GM18868 (cell line): ENCODE results near the gene STAT3.
"Not testable (repeated sequence)": the region's sequence is repeated elsewhere in the genome, so short reads cannot be mapped to it uniquely, and the experiment has no call there.

Experiments used
- ATAC-seq: cut with Tn5 transposase; IDR thresholded peaks from one replicate; pipeline ENCODE4 v1.9.1; 2021; ENCODE audit warnings: mild to moderate bottlenecking, moderate library complexity; ENCODE audit not compliant: unreplicated experiment

STAT3 gene

DNA sequence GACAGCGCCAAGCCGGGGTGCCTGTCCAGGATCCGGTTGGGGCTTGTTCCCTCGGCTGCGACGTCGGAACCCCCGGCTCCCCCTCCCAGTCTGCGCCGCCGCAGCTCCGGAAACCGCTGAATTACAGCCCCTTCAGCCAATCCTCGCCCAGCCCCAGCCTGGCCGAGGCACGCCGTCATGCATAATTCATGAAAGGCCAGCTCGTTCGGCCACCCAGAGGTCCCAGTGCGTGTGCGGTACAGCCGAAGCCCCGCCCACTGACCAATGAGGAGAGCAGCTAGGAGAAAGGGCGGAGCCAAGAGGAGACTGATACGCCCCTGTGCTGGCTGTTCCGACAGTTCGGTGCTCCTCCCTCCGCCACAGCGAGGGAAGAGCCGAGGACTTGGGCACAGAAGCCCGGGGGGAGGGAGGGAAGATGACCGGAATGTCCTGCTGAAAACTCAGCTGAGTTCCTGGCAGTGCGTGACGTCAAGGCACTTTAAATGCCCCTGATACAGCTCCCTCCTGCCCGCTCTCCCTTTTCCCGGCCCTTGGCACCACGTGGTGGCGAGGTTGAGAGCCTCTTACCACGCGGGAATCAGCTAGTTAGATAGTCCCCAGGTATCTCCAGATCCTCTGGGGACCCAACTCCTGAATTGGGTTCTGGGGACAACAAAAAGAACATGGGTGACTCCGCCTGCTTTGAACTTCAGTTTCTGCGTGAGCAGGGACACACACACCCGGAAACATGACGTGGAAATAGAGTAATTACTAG is at the start of gene STAT3:
TSS of gene STAT3 (minus strand) at position 62 of the 754 bp plus-strand sequence. CDS start 39,926 bp downstream, outside the sequence.
- peak; percentile 87 for ATAC-seq

DNA sequence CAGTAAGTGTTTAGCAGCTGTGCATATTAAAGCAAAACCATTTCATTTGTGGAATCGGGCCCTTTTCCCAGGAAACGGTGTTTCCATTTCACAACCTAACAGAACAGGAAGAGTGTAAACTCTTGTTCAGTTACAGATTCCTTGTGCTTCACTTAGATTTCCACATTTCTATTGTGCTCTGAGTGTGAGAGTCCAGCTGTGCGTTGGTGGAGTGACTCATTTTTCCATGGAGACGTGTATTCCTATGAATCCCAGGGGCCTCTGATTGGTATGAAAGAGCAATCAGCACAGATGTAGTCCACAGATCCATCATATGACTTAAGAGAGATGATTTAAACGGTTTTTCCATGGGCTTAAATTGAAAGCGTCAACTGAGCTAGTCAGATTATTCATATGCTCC is 48.1 kb upstream of the STAT3 start:
- no peak for ATAC-seq

DNA sequence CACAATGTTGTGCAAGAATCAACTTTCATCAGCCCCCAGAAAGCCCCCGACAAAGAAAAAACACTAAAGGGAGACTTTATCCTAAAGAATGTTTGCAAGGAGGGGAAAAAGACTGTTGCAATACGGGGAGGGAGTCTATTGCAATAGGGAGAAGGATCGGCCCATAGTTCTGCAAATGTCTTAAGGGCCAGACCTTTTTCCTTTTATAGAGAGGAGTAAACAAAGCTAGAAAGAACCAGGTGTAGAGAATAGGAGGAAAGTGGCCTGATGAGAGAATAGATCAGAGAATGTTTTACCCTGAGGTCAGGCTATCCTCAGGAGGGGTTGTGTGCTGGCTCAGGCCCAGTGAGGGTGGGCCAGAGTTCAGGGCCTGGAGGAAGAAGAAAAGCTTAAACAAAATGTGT is 43.5 kb upstream of the STAT3 start:
- no peak for ATAC-seq

DNA sequence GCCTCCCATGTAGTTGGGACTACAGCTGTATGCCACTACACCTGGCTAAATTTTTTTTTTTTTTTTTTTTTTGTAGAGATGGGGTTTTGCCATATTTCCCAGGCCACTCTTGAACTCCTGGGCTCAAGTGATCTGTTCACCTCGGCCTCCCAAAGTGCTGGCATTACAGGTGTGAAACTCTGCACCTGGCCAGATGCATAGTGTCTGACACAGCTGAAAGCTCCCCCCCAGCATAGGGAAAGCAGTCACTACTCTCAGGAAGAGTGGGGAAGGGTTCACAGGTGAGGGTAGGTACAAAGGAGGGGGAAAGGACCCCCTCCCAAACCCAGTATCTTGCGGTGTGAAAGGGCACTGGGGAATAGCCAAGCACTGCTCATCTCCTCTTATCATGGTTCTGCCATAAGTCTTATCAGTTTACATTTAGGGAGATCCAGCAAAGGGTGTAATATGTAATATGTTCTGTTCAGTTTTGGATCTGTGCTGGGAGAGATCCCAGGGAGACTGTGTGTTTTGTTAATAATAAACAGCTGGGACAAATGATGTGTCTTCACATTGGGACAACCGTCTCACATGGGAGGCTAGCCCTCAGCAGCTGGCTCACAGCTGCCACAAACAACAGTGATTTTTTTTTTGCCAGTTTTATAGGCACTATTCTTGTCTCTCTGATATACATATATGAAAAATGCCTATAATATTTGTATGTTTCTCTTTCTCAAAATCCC is 41.6 kb upstream of the STAT3 start:
- ATAC-seq = no peak

DNA sequence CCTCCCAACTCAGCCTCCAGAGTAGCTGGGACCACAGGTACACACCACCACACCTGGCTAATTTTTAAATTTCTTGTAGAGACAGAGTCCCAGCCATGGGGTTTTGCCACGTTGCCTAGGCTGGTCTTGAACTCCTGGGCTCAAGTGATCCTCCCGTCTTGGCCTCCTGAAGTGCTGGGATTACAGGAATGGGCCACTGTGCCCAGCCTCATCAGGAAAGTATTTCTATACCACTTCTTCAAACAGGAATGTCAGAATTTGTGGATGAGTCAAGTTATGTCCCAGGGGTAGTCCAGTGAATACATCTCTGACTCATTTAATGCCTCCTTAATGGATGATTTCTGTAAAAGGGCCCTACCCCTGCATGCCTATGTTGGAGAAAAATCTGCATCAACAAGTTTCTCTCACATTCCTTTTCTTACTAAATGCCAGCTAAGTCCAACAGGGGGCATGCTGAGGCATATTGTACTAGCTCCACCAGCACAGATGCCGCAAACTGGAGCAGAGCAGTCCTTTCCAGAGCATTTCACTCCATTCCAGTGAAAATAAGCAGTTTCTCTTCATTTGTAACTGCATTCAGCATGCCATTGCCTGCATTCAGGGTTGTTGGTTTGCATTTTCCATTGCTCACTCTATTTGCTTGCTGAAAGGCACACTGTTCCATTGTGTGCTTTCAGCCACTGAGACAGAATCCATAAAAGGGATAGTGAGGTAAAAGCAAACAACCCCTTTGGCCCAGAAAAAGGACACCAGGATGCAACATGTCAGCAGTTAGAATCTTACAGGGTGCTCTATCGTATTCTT is 40.1 kb upstream of the STAT3 start:
- ATAC-seq = no peak

DNA sequence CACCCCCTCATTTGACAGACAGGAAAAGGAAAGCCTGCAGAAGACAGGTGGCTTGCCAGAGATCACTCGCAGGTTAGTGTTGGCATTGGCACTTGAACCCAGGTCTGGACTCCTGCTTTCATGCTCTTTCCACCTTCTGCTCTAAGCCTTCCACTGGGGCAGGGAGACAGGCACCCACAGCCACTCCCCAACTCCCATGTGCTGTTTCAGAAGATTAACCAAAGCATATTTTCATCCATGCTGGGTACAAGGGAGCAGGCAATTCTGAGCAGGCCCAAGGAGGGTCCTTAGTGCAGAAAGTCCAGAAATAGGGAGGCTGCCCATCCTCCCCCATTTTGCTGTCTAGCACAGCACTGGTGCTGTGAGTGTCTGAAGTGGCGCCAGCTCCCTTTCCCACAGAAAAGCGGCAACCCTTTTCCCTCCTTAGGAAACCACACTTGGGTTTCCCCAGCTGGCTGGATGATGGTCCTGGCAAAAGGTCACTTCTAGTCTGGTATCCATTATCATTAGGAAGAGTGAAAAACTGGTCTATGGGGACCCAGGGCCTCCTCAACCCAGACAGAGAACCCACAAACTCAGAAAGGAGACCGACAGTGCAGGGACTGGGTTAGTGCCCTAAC is 36.9 kb upstream of the STAT3 start:
- no peak for ATAC-seq

DNA sequence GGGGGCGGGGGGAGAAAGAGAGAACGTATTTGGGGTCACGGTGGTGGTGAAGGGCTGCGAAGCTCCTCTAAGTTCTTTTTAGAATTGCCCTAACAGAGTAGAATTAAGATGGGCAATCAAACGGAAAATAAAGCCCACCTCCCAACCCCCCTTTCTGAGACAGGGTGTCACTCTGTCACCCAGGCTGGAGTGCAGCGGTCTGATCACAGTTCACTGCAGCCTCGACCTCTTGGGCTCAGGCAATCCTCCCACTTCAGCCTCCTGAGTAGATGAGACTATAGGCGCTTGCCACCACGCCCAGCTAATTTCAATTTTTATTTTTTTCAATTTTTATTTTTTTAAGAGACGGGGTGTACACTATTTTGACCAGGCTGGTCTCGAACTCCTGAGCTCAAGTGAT is 35.5 kb upstream of the STAT3 start:
- no peak for ATAC-seq

DNA sequence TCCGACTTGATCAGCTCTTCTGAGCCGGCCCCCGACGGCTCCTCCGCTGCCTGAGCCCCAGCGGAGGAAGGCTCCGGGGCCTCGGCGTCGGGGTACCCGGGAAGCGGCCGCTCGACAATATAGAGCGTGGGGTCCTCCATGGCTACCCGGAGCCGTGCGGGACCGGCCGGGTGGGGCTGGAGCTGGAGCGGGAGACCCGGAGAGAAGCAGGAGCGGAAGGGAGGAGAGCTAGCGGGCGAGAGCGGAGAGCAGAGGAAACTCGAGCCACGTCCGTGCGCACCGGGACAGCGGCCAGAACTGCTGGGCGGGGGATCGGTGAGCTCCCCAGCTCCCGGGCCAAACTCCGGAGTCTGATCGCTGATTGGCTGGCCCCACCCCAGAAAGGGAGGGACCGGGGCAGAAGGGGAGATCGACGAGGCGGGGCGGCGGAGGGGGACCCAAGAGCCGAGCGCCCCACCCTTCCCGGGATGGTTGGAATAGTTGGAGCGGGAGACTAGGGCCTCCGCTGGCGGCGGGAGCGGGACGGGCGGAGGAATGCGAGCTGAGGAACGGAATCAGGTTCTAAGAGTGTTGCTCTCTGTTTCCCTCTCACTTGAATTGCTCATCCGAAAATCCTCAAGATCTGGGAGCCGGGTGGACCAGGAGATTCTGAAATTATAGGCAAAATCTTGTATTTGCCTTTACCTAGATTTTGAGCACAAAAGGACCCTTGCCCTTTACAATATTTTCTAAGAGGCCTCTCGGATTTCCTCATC is 34.9 kb upstream of the STAT3 start, which contains the start of gene CAVIN1:
TSS of gene CAVIN1 (minus strand) at position 299 of the 755 bp plus-strand sequence. CDS start at position 140, 159 bp downstream.
- no peak for ATAC-seq

DNA sequence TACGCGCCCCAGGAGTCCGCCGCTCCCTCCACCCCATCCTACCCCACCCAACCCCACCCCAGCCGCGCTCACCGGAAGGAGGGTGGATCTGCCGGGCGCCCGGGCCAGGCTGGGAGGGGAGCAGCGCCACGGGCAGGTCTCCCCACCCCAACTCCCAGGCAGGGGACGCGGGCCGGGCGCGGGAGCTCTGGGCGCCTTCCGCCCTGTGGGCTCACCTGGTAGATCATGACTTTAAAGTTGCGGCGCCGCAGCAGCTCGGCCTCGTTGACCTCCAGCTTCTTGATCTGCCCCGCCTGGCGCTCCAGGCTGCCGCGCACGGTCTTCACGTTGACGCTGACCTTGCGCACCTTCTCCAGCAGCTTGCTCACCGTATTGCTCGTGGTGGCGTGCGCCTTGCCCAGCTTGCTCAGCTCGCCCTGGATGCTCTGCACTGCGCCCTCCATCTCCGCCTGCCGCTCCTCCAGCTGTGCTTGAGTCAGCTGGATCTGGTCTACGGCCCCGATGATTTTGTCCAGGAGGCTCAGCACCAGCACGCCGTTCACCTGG is 34.2 kb upstream of the STAT3 start:
- no peak for ATAC-seq

DNA sequence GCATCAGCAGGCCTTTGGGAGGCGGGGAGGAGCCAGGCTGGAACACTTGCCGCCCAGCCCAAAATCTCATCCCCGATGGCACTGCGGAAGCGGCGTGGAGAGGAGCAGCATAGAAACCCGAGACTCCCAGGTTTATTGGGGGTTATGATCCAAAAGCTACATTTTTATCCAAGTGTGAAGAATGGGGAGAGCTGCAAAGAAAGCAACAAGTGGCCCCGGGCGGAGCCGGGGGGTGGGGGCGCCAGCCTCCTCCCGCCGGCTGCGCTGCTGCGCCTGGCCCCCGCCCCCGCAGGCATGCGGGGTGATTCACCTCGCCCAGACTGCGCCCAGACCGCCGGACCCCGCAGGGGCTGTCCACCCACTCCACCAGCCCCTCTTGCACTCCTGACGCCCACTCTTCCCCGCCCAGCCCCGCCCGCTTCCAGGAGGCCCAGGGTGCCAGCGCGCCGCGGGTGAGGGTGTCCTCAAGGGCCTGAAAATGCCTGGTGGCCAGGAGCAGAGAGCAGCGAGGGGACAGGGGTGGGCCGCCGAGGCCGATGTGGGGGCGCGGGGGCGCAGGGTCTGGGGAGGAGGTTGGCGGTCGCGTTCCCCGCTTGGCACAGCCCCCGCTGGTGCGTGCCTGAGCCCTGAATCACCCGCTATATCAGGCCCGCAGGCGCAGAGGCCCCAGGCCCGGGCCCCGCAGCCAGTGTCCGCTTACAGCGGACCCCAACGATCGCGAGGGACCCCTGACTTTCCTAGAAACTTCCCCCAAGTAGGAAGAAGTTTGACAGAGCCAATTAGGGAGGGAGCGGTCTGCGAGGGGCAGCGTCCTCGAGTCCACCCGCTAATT is 33.5 kb upstream of the STAT3 start:
- ATAC-seq = no peak

DNA sequence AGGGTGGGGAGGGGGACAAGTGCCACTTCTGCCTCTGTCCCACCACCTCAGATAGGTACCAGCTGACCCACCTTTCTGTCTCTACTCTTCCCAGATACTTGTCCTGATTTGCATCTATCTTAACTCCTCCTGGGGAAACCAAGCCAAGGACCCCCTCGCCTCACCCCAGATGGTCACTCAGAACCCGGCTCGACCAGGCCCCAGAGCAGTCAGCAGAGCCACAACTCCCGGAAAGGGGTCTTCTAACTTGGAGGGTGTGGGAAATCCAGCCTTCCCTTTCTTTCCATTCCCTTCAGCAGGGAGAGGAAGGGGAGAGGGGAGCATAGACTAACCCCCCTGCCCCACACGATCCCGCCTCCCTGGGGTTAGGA is 32.9 kb upstream of the STAT3 start:
- no peak for ATAC-seq

DNA sequence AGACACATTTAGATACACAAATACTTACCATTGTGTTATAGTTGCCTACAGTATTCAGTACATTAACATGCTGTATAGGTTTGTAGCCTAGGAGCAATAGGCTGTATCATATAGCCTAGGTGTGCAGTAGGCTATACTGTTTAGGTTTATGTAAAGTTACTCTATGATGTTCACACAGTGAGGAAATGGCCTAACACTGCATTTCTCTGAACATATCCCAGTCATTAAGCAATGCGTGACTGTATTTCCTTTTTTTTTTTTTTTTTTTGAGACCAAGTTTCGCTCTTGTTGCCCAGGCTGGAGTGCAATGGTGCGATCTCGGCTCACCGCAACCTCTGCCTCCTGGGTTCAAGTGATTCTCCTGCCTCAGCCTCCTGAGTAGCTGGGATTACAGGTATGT is 29.7 kb upstream of the STAT3 start:
- ATAC-seq = not testable (repeated sequence)

DNA sequence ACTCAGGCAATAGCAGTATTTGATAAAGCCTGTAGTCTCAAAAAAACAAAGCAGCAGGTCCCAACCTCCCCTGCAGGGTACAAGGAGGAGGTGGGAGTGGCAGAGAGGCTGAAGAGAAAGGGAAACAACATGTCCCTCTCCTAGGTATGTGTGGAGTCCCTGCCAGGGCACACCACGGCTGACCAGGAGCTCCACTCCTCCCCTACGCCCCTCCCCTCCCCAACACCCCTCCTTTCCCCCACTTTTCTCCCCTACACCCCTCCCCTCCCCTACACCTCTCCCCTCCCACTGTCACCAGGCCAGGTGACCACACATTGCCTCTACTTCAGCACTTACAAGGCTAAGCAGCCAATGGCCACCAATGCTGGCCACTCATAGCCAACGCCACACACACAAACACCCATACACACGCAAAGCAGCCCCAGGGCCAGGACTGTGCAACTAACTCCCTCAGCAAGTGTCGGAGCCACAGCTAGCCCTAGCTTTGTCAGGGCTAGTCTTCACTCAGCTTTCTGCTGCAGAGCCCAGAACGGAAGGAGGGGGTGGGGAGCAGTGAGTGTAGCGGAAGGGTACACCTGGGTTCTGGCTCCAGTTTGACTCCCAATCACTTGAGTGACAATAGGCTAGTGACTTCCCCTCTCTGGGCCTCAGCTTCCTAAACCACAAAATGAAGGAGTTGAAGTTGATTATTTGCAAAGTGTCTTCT is 26.6 kb upstream of the STAT3 start:
- ATAC-seq = no peak

DNA sequence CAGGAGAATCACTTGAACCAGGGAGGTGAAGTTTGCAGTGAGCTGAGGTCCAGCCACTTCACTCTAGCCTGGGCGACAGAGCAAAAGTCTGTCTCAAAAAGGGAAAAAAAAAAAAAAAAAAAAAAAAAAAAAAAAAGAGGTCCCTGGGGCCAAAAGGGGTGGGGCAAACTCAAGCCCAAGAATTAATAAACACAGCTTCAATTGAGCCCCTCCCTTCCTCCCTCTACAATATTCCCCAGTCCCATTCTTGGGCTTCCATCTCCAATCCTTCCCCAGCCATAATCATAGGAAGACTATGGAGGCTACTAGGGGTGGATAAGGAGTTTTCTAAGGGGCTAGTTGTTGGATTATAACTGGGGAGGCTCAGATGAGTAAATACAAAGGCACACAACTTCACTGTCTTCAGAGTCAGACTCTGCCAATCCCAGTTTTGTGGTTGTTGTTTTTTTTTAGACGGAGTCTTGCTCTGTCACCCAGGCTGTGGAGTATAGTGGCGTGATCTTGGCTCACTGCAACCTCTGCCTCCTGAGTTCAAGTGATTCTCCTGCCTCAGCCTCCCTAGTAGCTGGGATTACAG is 25.3 kb upstream of the STAT3 start:
- no peak for ATAC-seq

DNA sequence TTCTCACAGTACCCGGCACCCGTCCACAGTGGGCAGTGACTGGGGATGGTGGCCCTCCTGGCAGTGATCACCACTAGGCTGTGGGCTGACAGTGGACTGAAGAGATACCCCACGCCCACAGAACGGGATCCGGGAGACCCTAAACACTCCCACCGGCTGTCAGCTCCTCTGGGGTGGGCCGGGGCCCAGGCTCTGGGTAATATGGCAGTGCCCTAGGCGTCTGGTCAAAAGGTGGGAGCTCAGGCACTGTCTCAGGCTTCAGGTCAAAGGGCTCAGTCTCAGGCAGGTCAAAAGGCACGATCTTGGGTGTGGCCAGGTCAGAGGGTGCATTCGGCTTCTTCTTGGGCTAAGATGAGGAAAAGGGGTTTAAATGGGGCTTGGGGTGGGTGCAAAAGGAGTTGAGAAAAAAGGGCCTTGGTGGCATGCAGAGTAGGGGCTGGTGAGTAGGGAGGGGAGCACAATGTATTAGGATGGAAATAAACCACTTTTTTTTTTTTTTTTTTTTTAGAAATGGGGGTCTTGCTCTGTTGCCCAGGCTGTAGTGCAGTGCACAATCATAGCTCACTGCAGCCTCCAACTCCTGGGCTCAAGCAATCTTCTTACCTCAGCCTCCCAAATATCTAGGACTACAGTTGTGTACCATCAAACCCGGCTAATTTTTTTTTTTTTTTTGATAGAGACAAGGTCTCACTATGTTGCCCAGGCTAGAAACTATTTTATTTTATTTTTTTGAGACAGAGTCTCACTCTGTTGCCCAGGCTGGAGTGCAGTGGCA is 23.9 kb upstream of the STAT3 start:
- ATAC-seq = no peak

DNA sequence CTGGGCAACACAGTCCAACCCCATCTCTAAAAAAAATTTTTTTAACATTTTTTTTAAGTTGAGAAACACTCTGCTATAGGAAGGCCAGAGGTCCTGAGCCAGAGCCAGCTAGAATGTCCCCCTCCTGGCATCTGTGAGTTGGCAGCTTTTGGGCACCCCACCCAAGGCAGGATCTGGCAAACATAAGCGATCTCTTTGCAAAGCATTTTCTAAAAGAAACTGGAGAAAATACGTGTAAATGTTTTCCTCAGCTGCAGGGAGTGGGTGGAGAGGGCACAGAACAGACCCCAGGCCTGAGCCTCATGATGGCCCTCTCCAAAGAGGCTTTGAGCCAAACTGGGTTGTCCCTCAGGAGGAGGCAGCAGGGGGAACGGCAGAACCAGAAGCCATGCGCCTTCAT is 23.1 kb upstream of the STAT3 start:
- ATAC-seq = no peak

DNA sequence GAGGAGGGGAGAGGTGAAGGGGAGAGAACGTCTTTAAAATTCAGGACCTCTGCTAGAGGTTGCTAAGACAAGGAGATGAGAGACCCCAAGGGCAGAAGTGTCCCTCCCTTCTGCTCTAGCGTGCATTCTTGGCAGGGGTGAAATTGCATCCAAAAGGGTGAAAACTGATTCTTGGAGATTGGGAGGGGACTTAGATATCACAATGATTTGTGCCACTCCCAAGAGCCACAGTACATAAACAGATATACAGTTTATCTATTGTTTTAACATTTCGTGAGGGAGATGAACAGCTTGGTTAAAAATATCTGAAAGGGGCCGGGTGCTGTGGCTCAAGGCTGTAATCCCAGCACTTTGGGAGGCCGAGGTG is 22.1 kb upstream of the STAT3 start:
- ATAC-seq = no peak
